Measurements from ENCODE around the gene APBA2.
"Not testable (repeated sequence)": the region's sequence is repeated elsewhere in the genome, so short reads cannot be mapped to it uniquely, and the experiment has no call there.

DNA sequence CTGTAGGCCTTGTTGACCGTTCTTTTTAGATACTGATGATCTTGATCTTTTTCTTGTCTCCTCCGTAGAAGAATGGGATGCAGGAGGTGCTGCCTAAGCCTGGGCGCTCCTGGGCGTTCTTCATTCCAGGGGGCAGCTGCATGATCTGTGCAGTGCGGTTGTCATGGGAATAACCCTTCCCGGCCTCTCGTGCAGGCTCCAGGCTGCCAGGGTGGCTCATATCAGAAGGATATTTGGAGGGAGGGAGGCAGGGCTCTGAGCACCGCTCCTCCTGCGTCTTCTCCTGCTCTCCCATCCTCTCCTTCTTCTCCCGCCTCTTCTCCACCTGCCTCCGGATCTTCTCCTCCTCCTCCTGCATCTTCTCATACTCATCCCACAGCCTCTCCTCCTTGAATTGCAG lies 43.6 kb upstream of the APBA2 start:
- TF ChIP-seq NPAS2 (CRISPR knock-in tag; IDR thresholded peaks at IDR 0.05; ENCODE audit: borderline replicate concordance); POLR2A (IDR thresholded peaks at IDR 0.05; ENCODE audit: low read length); RAD21 (conservative IDR thresholded peaks at IDR 0.05 in 1 of 2, IDR thresholded peaks at IDR 0.05 in 1 of 2); JUN (IDR thresholded peaks at IDR 0.05); HDAC2 (IDR thresholded peaks at IDR 0.05); GATA3 (IDR thresholded peaks at IDR 0.05; ENCODE audit: borderline replicate concordance); MYC (IDR thresholded peaks at IDR 0.05; ENCODE audit: borderline replicate concordance, low read length); MAFK (IDR thresholded peaks at IDR 0.05; ENCODE audit: partially characterized antibody); RNF2 (IDR thresholded peaks at IDR 0.05; ENCODE audit: borderline replicate concordance, low read depth); EHF (CRISPR knock-in tag; IDR thresholded peaks at IDR 0.05); CEBPB (IDR thresholded peaks at IDR 0.05): not testable (repeated sequence)
- TF ChIP-seq, protein P1, sequence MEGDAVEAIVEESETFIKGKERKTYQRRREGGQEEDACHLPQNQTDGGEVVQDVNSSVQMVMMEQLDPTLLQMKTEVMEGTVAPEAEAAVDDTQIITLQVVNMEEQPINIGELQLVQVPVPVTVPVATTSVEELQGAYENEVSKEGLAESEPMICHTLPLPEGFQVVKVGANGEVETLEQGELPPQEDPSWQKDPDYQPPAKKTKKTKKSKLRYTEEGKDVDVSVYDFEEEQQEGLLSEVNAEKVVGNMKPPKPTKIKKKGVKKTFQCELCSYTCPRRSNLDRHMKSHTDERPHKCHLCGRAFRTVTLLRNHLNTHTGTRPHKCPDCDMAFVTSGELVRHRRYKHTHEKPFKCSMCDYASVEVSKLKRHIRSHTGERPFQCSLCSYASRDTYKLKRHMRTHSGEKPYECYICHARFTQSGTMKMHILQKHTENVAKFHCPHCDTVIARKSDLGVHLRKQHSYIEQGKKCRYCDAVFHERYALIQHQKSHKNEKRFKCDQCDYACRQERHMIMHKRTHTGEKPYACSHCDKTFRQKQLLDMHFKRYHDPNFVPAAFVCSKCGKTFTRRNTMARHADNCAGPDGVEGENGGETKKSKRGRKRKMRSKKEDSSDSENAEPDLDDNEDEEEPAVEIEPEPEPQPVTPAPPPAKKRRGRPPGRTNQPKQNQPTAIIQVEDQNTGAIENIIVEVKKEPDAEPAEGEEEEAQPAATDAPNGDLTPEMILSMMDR (IDR thresholded peaks at IDR 0.05), result not testable (repeated sequence)
- TF ChIP-seq, protein P2, sequence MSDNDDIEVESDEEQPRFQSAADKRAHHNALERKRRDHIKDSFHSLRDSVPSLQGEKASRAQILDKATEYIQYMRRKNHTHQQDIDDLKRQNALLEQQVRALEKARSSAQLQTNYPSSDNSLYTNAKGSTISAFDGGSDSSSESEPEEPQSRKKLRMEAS (IDR thresholded peaks at IDR 0.05), result not testable (repeated sequence)
- TF ChIP-seq, protein P3, sequence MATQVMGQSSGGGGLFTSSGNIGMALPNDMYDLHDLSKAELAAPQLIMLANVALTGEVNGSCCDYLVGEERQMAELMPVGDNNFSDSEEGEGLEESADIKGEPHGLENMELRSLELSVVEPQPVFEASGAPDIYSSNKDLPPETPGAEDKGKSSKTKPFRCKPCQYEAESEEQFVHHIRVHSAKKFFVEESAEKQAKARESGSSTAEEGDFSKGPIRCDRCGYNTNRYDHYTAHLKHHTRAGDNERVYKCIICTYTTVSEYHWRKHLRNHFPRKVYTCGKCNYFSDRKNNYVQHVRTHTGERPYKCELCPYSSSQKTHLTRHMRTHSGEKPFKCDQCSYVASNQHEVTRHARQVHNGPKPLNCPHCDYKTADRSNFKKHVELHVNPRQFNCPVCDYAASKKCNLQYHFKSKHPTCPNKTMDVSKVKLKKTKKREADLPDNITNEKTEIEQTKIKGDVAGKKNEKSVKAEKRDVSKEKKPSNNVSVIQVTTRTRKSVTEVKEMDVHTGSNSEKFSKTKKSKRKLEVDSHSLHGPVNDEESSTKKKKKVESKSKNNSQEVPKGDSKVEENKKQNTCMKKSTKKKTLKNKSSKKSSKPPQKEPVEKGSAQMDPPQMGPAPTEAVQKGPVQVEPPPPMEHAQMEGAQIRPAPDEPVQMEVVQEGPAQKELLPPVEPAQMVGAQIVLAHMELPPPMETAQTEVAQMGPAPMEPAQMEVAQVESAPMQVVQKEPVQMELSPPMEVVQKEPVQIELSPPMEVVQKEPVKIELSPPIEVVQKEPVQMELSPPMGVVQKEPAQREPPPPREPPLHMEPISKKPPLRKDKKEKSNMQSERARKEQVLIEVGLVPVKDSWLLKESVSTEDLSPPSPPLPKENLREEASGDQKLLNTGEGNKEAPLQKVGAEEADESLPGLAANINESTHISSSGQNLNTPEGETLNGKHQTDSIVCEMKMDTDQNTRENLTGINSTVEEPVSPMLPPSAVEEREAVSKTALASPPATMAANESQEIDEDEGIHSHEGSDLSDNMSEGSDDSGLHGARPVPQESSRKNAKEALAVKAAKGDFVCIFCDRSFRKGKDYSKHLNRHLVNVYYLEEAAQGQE (IDR thresholded peaks at IDR 0.05), result not testable (repeated sequence)
